Sigmoid colon (tissue), 7 donors: ENCODE measurements around the gene MAP3K20. TPM values are rescaled to one million over a fixed set of nuclear protein-coding genes. Genes with fewer than 3 reads are reported as not detected.
"Not testable (repeated sequence)": the region's sequence is repeated elsewhere in the genome, so short reads cannot be mapped to it uniquely, and the experiment has no call there.

ENCODE experiments used
- DNase-seq: peaks from one replicate; pipeline ENCODE4 v3.0.0-alpha.2; 2019
- H3K27ac ChIP-seq, 4 donors: fragments of 200-600 bp; sonication (generic); one replicate each; pipeline ENCODE4 v1.5.1; 2016 to 2019; ENCODE audit warnings: mild to moderate bottlenecking in 1 of 4
- H3K27me3 ChIP-seq, 3 donors: fragments of 200-600 bp; sonication (generic); one replicate each; pipeline ENCODE4 v1.5.1; 2019; ENCODE audit warnings: mild to moderate bottlenecking in 1 of 3
- H3K36me3 ChIP-seq, 4 donors: fragments of 200-600 bp; sonication (generic); one replicate each; pipeline ENCODE4 v1.5.1; 2016 to 2019
- H3K4me1 ChIP-seq, 4 donors: fragments of 200-600 bp; sonication (generic); one replicate each; pipeline ENCODE4 v1.5.1; 2017 to 2019
- H3K4me3 ChIP-seq, 4 donors: fragments of 200-600 bp; sonication (generic); one replicate each; pipeline ENCODE4 v1.5.1; 2017 to 2019; ENCODE audit warnings: mild to moderate bottlenecking in 2 of 4, moderate library complexity in 1 of 4
- H3K9me3 ChIP-seq, 4 donors: fragments of 200-600 bp in 3 of 4; sonication (generic) in 3 of 4; one replicate each; pipeline versions ENCODE4 v1.5.1 to v1.6.1; 2013 to 2019
- CTCF ChIP-seq, 4 experiments: fragments of 450-650 bp in 3 of 4; fragments of 200-600 bp in 1 of 4; IDR thresholded peaks; one replicate each; pipeline ENCODE4 v1.5.1; 2016 to 2019; ENCODE audit warnings: antibody characterized with exemption in 4 of 4, mild to moderate bottlenecking in 3 of 4, moderate library complexity in 2 of 4
- EP300 ChIP-seq, 4 donors: sonication (generic); formaldehyde crosslinking; IDR thresholded peaks; one replicate each; pipeline ENCODE4 v1.6.1; 2017; ENCODE audit warnings: antibody characterized with exemption in 4 of 4
- POLR2A ChIP-seq, 2 donors: fragments of 450-650 bp; IDR thresholded peaks; one replicate each; pipeline ENCODE4 v1.6.1; 2016; ENCODE audit warnings: antibody characterized with exemption in 2 of 2, mild to moderate bottlenecking in 2 of 2, moderate library complexity in 2 of 2
- POLR2AphosphoS5 ChIP-seq, 4 donors: sonication (generic); formaldehyde crosslinking; IDR thresholded peaks; one replicate each; pipeline ENCODE4 v1.6.1; 2017; ENCODE audit warnings: antibody characterized with exemption in 4 of 4
- WGBS, 2 donors: extraction: QIAGEN DNeasy Blood & Tissue Kit; methylation state at CpG; one replicate each; pipeline ENCODE4 v1.1.7; 2013; 5-methylcytosine and 5-hydroxymethylcytosine counted together
- intact Hi-C: fragments of 100-400 bp; cut with DNase I; formaldehyde crosslinking; loops from one replicate; pipeline ENCODE4 v1.15.1; 2023
- polyA plus RNA-seq, 3 donors: library from polyadenylated mRNA; stranded (reverse); fragments of 200-250 nt; gene quantifications; one replicate each; pipeline ENCODE4 v1.2.3, GENCODE V29; 2013
- total RNA-seq, 4 donors: library from RNA; depleted of rRNA; stranded (reverse); fragments of >200 nt; gene quantifications; one replicate each; pipeline ENCODE4 v1.1.0, GENCODE V29; 2016
- donor health status: healthy with polysubstance abuse.
- donor health status: Bipolar disorder and iron deficiency.
- donor health status: healthy.

The MAP3K20 gene
- total and polyA plus RNA-seq, 7 donors = 6.2 to 255 (median 189) TPM

GRCh38 chr2:173271825-173272224, 196.2 kb downstream of the MAP3K20 start:
- no peak for DNase-seq
- Histone ChIP-seq H3K4me1 (no peaks in the 10 kb centered on the region), H3K4me3 (no peak overlapping the region), H3K9me3 (no peaks in the 10 kb centered on the region), H3K27ac (no peak overlapping the region), H3K36me3 (peaks cover 0 to 7% (median 0%) of the 10 kb centered on the region in 4 donors), H3K27me3 (no peaks in the 10 kb centered on the region)
- TF ChIP-seq POLR2AphosphoS5 (IDR thresholded peaks at IDR 0.05) = no peak
- no peak for TF ChIP-seq EP300 (IDR thresholded peaks at IDR 0.05)
- TF ChIP-seq POLR2A (IDR thresholded peaks at IDR 0.05) = no peak
- TF ChIP-seq CTCF (IDR thresholded peaks at IDR 0.05) = no peak
- intact Hi-C loops = no loop called here
- 73 to 84% methylated on average over 5 of the region's 5 CpGs for WGBS, 2 donors

DNA sequence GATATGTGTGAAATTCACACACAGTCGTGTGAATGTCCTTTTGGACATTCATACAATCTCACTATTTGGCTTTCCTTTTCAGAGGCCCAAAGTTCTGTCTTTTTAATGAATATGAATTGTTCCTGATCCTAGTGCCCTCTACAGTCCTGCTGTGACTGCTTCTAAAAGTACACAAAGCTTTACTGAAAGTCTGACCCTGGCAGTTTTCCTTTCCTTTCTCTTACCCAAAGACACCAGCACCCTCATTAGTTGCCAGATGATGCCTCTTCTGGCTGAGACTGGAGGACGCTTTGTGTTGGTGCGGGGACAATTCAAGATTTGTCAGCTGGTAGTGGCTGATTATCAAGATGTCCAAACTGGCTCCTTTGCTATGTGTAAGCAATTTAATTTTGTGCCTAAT, 197.2 kb downstream of the MAP3K20 start:
- Histone ChIP-seq H3K36me3 (no peaks in the 10 kb centered on the region), H3K27me3 (no peaks in the 10 kb centered on the region), H3K4me3 (no peak overlapping the region), H3K27ac (no peak overlapping the region), H3K4me1 (no peaks in the 10 kb centered on the region), H3K9me3 (no peaks in the 10 kb centered on the region)
- no peak for TF ChIP-seq POLR2A (IDR thresholded peaks at IDR 0.05)
- TF ChIP-seq EP300 (IDR thresholded peaks at IDR 0.05) = no peak
- no peak for TF ChIP-seq POLR2AphosphoS5 (IDR thresholded peaks at IDR 0.05)
- no peak for TF ChIP-seq CTCF (IDR thresholded peaks at IDR 0.05)
- intact Hi-C loops = no loop called here
- no peak for DNase-seq
- WGBS, 2 donors = 62 to 82% methylated on average over 3 of the region's 3 CpGs

DNA sequence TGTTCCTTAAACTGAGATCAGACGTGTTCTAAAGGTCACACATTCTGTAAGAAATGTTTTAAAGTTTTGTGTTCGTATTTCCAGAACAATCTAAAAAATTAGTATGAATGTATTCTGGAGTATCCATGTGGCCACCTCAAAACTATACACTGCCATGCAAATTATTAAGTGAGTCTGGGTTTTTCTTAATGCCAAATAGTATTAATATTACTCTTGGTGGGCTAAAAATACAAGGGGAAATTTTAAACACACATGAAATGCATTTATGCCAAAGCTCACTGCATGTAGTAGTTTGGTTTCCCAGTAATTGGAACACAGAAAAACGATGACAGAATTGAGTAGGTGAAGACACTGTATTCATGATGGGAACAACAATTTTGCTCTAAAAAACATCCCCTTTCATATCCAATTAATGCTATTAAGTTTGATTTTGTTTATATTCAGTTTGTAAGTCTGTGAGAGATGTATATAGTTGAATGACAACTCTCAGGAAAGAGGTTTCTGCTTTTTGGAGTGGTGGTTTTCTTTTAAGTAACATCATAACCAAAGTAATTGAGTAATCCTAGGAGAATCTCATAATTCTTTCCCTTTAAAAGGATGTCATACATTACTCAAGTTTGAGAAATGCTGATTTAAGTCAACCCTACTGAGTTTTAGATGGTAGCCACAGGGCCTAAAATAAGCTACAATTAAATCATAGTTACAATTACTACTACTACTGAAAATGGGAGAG, 203.3 kb downstream of the MAP3K20 start:
- 86 to 89% methylated on average over 3 of the region's 3 CpGs for WGBS, 2 donors

GRCh38 chr2:173279527-173279868, 203.9 kb downstream of the MAP3K20 start:
- 27 to 62% methylated on average over 3 of the region's 3 CpGs for WGBS, 2 donors
- no peaks in the 10 kb centered on the region for H3K27me3 ChIP-seq
- H3K27ac ChIP-seq = no peak overlapping the region
- intact Hi-C loops = no loop called here
- no peaks in the 10 kb centered on the region for H3K9me3 ChIP-seq
- TF ChIP-seq CTCF (IDR thresholded peaks at IDR 0.05) (no peak), EP300 (IDR thresholded peaks at IDR 0.05) (no peak), POLR2AphosphoS5 (IDR thresholded peaks at IDR 0.05) (no peak), POLR2A (IDR thresholded peaks at IDR 0.05) (no peak)
- H3K36me3 ChIP-seq = no peaks in the 10 kb centered on the region
- no peak for DNase-seq
- no peak overlapping the region for H3K4me3 ChIP-seq
- no peaks in the 10 kb centered on the region for H3K4me1 ChIP-seq

More for the DNA sequence above, 203.3 kb downstream of the MAP3K20 start:
- TF ChIP-seq EP300 (IDR thresholded peaks at IDR 0.05) (no peak), POLR2A (IDR thresholded peaks at IDR 0.05) (no peak), CTCF (IDR thresholded peaks at IDR 0.05) (no peak), POLR2AphosphoS5 (IDR thresholded peaks at IDR 0.05) (no peak)
- intact Hi-C loops = no loop called here
- Histone ChIP-seq H3K27me3 (no peaks in the 10 kb centered on the region), H3K36me3 (no peaks in the 10 kb centered on the region), H3K9me3 (no peaks in the 10 kb centered on the region), H3K4me1 (no peaks in the 10 kb centered on the region), H3K27ac (no peak overlapping the region), H3K4me3 (no peak overlapping the region)
- no peak for DNase-seq

GRCh38 chr2:173280853-173281252, 205.2 kb downstream of the MAP3K20 start:
- no peaks in the 10 kb centered on the region for H3K9me3 ChIP-seq
- 87 to 94% methylated on average over 11 of the region's 11 CpGs for WGBS, 2 donors
- H3K27ac ChIP-seq = no peak overlapping the region
- H3K27me3 ChIP-seq = no peaks in the 10 kb centered on the region
- H3K4me1 ChIP-seq = no peaks in the 10 kb centered on the region
- no peak overlapping the region for H3K4me3 ChIP-seq
- no peaks in the 10 kb centered on the region for H3K36me3 ChIP-seq
- TF ChIP-seq POLR2A (IDR thresholded peaks at IDR 0.05) = no peak
- no peak for TF ChIP-seq CTCF (IDR thresholded peaks at IDR 0.05)
- TF ChIP-seq EP300 (IDR thresholded peaks at IDR 0.05) = no peak
- TF ChIP-seq POLR2AphosphoS5 (IDR thresholded peaks at IDR 0.05) = no peak
- no peak for DNase-seq
- intact Hi-C loops = no loop called here

GRCh38 chr2:173281898-173282297, 206.3 kb downstream of the MAP3K20 start:
- WGBS, 2 donors = 88 to 95% methylated on average over 8 of the region's 8 CpGs
- intact Hi-C loops, H3K4me1 ChIP-seq, H3K9me3 ChIP-seq, H3K27me3 ChIP-seq, H3K27ac ChIP-seq, H3K4me3 ChIP-seq, DNase-seq, H3K36me3 ChIP-seq: not testable (repeated sequence)
